ENCODE measurements around the gene SCIN. TPM values are rescaled to one million over a fixed set of nuclear protein-coding genes. Genes with fewer than 3 reads are reported as not detected.
A peak's percentile ranks its signal among the peaks of the same experiment; 100 is the strongest.
"Not testable (repeated sequence)": the region's sequence is repeated elsewhere in the genome, so short reads cannot be mapped to it uniquely, and the experiment has no call there.

SCIN gene
- total and polyA plus RNA-seq, 3 experiments from 2014 or later: 0.29 to 0.35 TPM; not detected in 1

- Mint-ChIP-seq H3K36me3 (no peaks in the 10 kb centered on the region), H3K27me3 (no peaks in the 10 kb centered on the region), H3K27ac (peak overlapping the region in 1 of 8 donors; percentile 26), H3K4me3 (no peak overlapping the region), H3K9me3 (no peaks in the 10 kb centered on the region), H3K4me1 (peaks cover 14 to 22% (median 16%) of the 10 kb centered on the region in 3 donors)
- H3K36me3 ChIP-seq (ENCODE audit: insufficient read depth, low read length): no peaks in the 10 kb centered on the region
- H3K4me1 ChIP-seq (ENCODE audit: insufficient read depth, low read length): peaks cover 5% of the 10 kb centered on the region
- POLR2A ChIA-PET: no interaction called here
- H3K27ac ChIP-seq (ENCODE audit: low read depth, low read length): no peak overlapping the region
- DNase-seq: no peak
- H3K27me3 ChIP-seq (ENCODE audit: insufficient read depth, low read length, poor library complexity, severe bottlenecking): no peaks in the 10 kb centered on the region
- no peak overlapping the region for H3K4me3 ChIP-seq (ENCODE audit: low read length)
- CTCF ChIA-PET: no interaction called here
- H3K9me3 ChIP-seq (ENCODE audit: low read length): no peaks in the 10 kb centered on the region
These were observed 70.0 kb downstream of the SCIN start for GRCh38 chr7:12640299-12641096.

GRCh38 chr7:12641196-12641595 is 70.7 kb downstream of the SCIN start:
- H3K4me1 Mint-ChIP-seq: peaks cover 9 to 15% (median 9%) of the 10 kb centered on the region in 3 donors
- H3K27me3 ChIP-seq (ENCODE audit: insufficient read depth, low read length, poor library complexity, severe bottlenecking): no peaks in the 10 kb centered on the region
- H3K36me3 ChIP-seq (ENCODE audit: insufficient read depth, low read length): no peaks in the 10 kb centered on the region
- H3K36me3 Mint-ChIP-seq: no peaks in the 10 kb centered on the region
- H3K4me3 Mint-ChIP-seq: no peak overlapping the region
- no peak overlapping the region for H3K27ac Mint-ChIP-seq
- ChIA-PET CTCF (no interaction called here), POLR2A (no interaction called here)
- no peaks in the 10 kb centered on the region for H3K9me3 Mint-ChIP-seq
- no peaks in the 10 kb centered on the region for H3K9me3 ChIP-seq (ENCODE audit: low read length)
- no peaks in the 10 kb centered on the region for H3K27me3 Mint-ChIP-seq
- H3K4me3 ChIP-seq (ENCODE audit: low read length): no peak overlapping the region
- H3K27ac ChIP-seq (ENCODE audit: low read depth, low read length): no peak overlapping the region
- DNase-seq: no peak
- peaks cover 5% of the 10 kb centered on the region for H3K4me1 ChIP-seq (ENCODE audit: insufficient read depth, low read length)

- Histone ChIP-seq H3K36me3 (ENCODE audit: insufficient read depth, low read length) (no peaks in the 10 kb centered on the region), H3K9me3 (ENCODE audit: low read length) (no peaks in the 10 kb centered on the region), H3K27ac (ENCODE audit: low read depth, low read length) (no peak overlapping the region), H3K4me3 (ENCODE audit: low read length) (no peak overlapping the region), H3K27me3 (ENCODE audit: insufficient read depth, low read length, poor library complexity, severe bottlenecking) (no peaks in the 10 kb centered on the region), H3K4me1 (ENCODE audit: insufficient read depth, low read length) (no peaks in the 10 kb centered on the region)
- DNase-seq: no peak
- Mint-ChIP-seq H3K36me3 (no peaks in the 10 kb centered on the region), H3K27me3 (no peaks in the 10 kb centered on the region), H3K4me3 (no peak overlapping the region), H3K27ac (no peak overlapping the region), H3K9me3 (no peaks in the 10 kb centered on the region), H3K4me1 (peaks cover 6 to 9% (median 9%) of the 10 kb centered on the region in 3 donors)
- POLR2A ChIA-PET: no interaction called here
- CTCF ChIA-PET: no interaction called here
These were observed 72.0 kb downstream of the SCIN start for GRCh38 chr7:12642508-12642907.

- Mint-ChIP-seq H3K27me3 (no peaks in the 10 kb centered on the region), H3K27ac (no peak overlapping the region), H3K36me3 (no peaks in the 10 kb centered on the region), H3K4me1 (peaks cover 3 to 6% (median 6%) of the 10 kb centered on the region in 3 donors), H3K9me3 (no peaks in the 10 kb centered on the region), H3K4me3 (no peak overlapping the region)
- Histone ChIP-seq H3K27me3 (ENCODE audit: insufficient read depth, low read length, poor library complexity, severe bottlenecking) (no peaks in the 10 kb centered on the region), H3K4me1 (ENCODE audit: insufficient read depth, low read length) (no peaks in the 10 kb centered on the region), H3K4me3 (ENCODE audit: low read length) (no peak overlapping the region), H3K27ac (ENCODE audit: low read depth, low read length) (no peak overlapping the region), H3K36me3 (ENCODE audit: insufficient read depth, low read length) (no peaks in the 10 kb centered on the region), H3K9me3 (ENCODE audit: low read length) (no peaks in the 10 kb centered on the region)
- no peak for DNase-seq
- ChIA-PET POLR2A (no interaction called here), CTCF (interaction anchor here (0.8 kb wide), 1 partner anchor 617 kb away, joined by 3 read pairs; no protein-coding TSS in a partner anchor)
These were observed 72.6 kb downstream of the SCIN start for GRCh38 chr7:12643001-12643643.

- no peaks in the 10 kb centered on the region for H3K27me3 ChIP-seq (ENCODE audit: insufficient read depth, low read length, poor library complexity, severe bottlenecking)
- ChIA-PET POLR2A (no interaction called here), CTCF (interaction anchor here (0.8 kb wide), 1 partner anchor 616 kb away, joined by 3 read pairs; no protein-coding TSS in a partner anchor)
- no peak overlapping the region for H3K27ac ChIP-seq (ENCODE audit: low read depth, low read length)
- H3K9me3 Mint-ChIP-seq: no peaks in the 10 kb centered on the region
- no peak for DNase-seq
- no peak overlapping the region for H3K4me3 Mint-ChIP-seq
- no peaks in the 10 kb centered on the region for H3K36me3 Mint-ChIP-seq
- no peaks in the 10 kb centered on the region for H3K27me3 Mint-ChIP-seq
- H3K27ac Mint-ChIP-seq: no peak overlapping the region
- no peaks in the 10 kb centered on the region for H3K4me1 ChIP-seq (ENCODE audit: insufficient read depth, low read length)
- peaks cover 0 to 3% (median 2%) of the 10 kb centered on the region in 3 donors for H3K4me1 Mint-ChIP-seq
- no peaks in the 10 kb centered on the region for H3K9me3 ChIP-seq (ENCODE audit: low read length)
- H3K36me3 ChIP-seq (ENCODE audit: insufficient read depth, low read length): no peaks in the 10 kb centered on the region
- no peak overlapping the region for H3K4me3 ChIP-seq (ENCODE audit: low read length)
These were observed 73.1 kb downstream of the SCIN start for GRCh38 chr7:12643644-12644043.

GRCh38 chr7:12645212-12645611 is 74.7 kb downstream of the SCIN start:
- not testable (repeated sequence) for H3K4me1 ChIP-seq (ENCODE audit: insufficient read depth, low read length); H3K9me3 Mint-ChIP-seq; H3K4me1 Mint-ChIP-seq; H3K27me3 ChIP-seq (ENCODE audit: insufficient read depth, low read length, poor library complexity, severe bottlenecking); H3K27ac Mint-ChIP-seq; H3K27me3 Mint-ChIP-seq; H3K36me3 ChIP-seq (ENCODE audit: insufficient read depth, low read length); H3K27ac ChIP-seq (ENCODE audit: low read depth, low read length); H3K9me3 ChIP-seq (ENCODE audit: low read length); H3K36me3 Mint-ChIP-seq; H3K4me3 Mint-ChIP-seq; DNase-seq; H3K4me3 ChIP-seq (ENCODE audit: low read length)
- ChIA-PET CTCF (interaction anchor here (1.1 kb wide), 1 partner anchor 42 kb away, joined by 5 read pairs; the partner anchor contains the start of gene ARL4A), POLR2A (interaction anchor here (0.6 kb wide), 1 partner anchor 16 kb away, joined by 3 read pairs; no protein-coding TSS in a partner anchor)

GRCh38 chr7:12646139-12646538 is 75.6 kb downstream of the SCIN start:
- Histone ChIP-seq H3K27me3 (ENCODE audit: insufficient read depth, low read length, poor library complexity, severe bottlenecking) (no peaks in the 10 kb centered on the region), H3K4me1 (ENCODE audit: insufficient read depth, low read length) (no peaks in the 10 kb centered on the region), H3K9me3 (ENCODE audit: low read length) (no peaks in the 10 kb centered on the region), H3K27ac (ENCODE audit: low read depth, low read length) (no peak overlapping the region), H3K36me3 (ENCODE audit: insufficient read depth, low read length) (no peaks in the 10 kb centered on the region), H3K4me3 (ENCODE audit: low read length) (no peak overlapping the region)
- Mint-ChIP-seq H3K27ac (no peak overlapping the region), H3K36me3 (no peaks in the 10 kb centered on the region), H3K9me3 (no peaks in the 10 kb centered on the region), H3K4me3 (no peak overlapping the region), H3K27me3 (no peaks in the 10 kb centered on the region), H3K4me1 (no peaks in the 10 kb centered on the region)
- ChIA-PET POLR2A (no interaction called here), CTCF (interaction anchor here (1.1 kb wide), 1 partner anchor 41 kb away, joined by 5 read pairs; the partner anchor contains the start of gene ARL4A)
- DNase-seq: no peak

- no peaks in the 10 kb centered on the region for H3K36me3 ChIP-seq (ENCODE audit: insufficient read depth, low read length)
- Mint-ChIP-seq H3K27ac (no peak overlapping the region), H3K36me3 (no peaks in the 10 kb centered on the region), H3K4me3 (no peak overlapping the region), H3K4me1 (no peaks in the 10 kb centered on the region), H3K27me3 (no peaks in the 10 kb centered on the region), H3K9me3 (no peaks in the 10 kb centered on the region)
- H3K27ac ChIP-seq (ENCODE audit: low read depth, low read length): no peak overlapping the region
- ChIA-PET CTCF (no interaction called here), POLR2A (no interaction called here)
- no peaks in the 10 kb centered on the region for H3K27me3 ChIP-seq (ENCODE audit: insufficient read depth, low read length, poor library complexity, severe bottlenecking)
- no peak for DNase-seq
- no peak overlapping the region for H3K4me3 ChIP-seq (ENCODE audit: low read length)
- H3K9me3 ChIP-seq (ENCODE audit: low read length): no peaks in the 10 kb centered on the region
- H3K4me1 ChIP-seq (ENCODE audit: insufficient read depth, low read length): no peaks in the 10 kb centered on the region
These were observed 77.1 kb downstream of the SCIN start for GRCh38 chr7:12647364-12648219.
